ENCODE results near the gene ADAM17. TPM values are rescaled to one million over a fixed set of nuclear protein-coding genes. Genes with fewer than 3 reads are reported as not detected.
A peak's percentile ranks its signal among the peaks of the same experiment; 100 is the strongest.

The ADAM17 gene
- total RNA-seq, 4 donors from 2014 or later = 25.1 to 73.1 (median 44.1) TPM

DNA sequence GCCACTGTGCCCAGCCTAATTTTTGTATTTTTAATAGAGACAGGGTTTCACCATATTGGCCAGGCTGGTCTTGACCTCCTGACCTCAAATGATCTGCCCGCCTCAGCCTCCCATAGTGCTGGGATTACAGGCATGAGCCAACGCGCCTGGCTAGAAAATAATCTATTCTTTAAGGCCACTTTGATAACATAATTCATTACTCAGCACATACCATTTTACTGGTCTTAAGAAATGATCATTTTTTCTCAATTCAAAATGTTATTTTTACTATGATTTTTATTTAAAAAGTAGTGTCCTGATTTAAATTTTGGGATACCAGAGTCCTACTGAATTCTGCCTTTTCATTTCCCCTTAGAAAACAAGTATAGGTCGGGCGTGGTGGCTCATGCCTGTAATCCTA, 27.0 kb upstream of the ADAM17 start:
- TF ChIP-seq CTCF (IDR thresholded peaks at IDR 0.05) = no peak
- DNase-seq (ENCODE audit: low spot score) (no peak), ATAC-seq (ENCODE audit: low FRiP score) (no peak)

GRCh38 chr2:9578467-9579235, 23.0 kb upstream of the ADAM17 start:
- no peak for DNase-seq (ENCODE audit: low spot score)
- ATAC-seq (ENCODE audit: low FRiP score) = no peak

GRCh38 chr2:9574331-9574730, 18.7 kb upstream of the ADAM17 start:
- ATAC-seq (ENCODE audit: low FRiP score) = no peak
- DNase-seq (ENCODE audit: low spot score) = no peak
- no peak for TF ChIP-seq CTCF (IDR thresholded peaks at IDR 0.05)

More at GRCh38 chr2:9578467-9579235, 23.0 kb upstream of the ADAM17 start:
- no peak for TF ChIP-seq CTCF (IDR thresholded peaks at IDR 0.05)

DNA sequence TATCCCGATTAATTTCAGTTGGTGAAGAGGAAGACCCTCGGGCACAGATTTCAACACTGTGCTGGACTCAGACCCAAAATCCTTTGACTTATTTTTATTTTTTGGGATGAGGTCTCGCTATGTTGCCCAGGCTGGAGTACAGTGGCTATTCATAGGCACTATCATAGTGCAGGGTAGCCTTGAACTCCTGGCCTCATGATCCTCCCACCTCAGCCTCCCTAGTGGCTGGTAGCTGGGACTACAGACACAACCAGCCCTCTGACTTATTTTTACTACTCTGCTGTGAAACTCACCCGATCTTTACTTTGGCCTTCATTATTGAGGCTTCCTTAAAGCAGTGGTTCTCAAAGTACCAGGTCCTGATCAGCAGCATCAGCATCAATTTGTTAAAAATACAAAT, 18.2 kb upstream of the ADAM17 start:
- no peak for TF ChIP-seq CTCF (IDR thresholded peaks at IDR 0.05)
- DNase-seq (ENCODE audit: low spot score) (no peak), ATAC-seq (ENCODE audit: low FRiP score) (no peak)

- DNase-seq (ENCODE audit: low spot score) (no peak), ATAC-seq (ENCODE audit: low FRiP score) (no peak)
- no peak for TF ChIP-seq CTCF (IDR thresholded peaks at IDR 0.05)
Measured at GRCh38 chr2:9573013-9573720, 17.5 kb upstream of the ADAM17 start.

- DNase-seq (ENCODE audit: low spot score) (no peak), ATAC-seq (ENCODE audit: low FRiP score) (peak; percentile 26)
- no peak for TF ChIP-seq CTCF (IDR thresholded peaks at IDR 0.05)
Measured at GRCh38 chr2:9570182-9571060, 14.8 kb upstream of the ADAM17 start.
